ENCODE data around the gene TSPEAR. TPM values are rescaled to one million over a fixed set of nuclear protein-coding genes. Genes with fewer than 3 reads are reported as not detected.

The TSPEAR gene
- total and polyA plus RNA-seq, 9 of the 15 experiments (the other 6 are each of a cell fraction or from before 2014, with no cell fraction given): not detected

GRCh38 chr21:44702973-44703730 lies 8.2 kb downstream of the TSPEAR start:
- FAIRE-seq (no peak), DNase-seq (ENCODE audit: extremely low read depth in 1 of 4, low spot score in 3 of 4) (no peak), ATAC-seq (no peak)
- Histone ChIP-seq H3K9ac (ENCODE audit: insufficient read depth in 1 of 2, low read depth in 2 of 2, low read length in 2 of 2) (no peak overlapping the region), H3K36me3 (ENCODE audit: control insufficient read depth, insufficient read depth, low read length) (no peaks in the 10 kb centered on the region), H3K27me3 (ENCODE audit: control insufficient read depth in 2 of 2, insufficient read depth in 2 of 2, low read length in 2 of 2) (peaks cover 37 to 73% of the 10 kb centered on the region in 2 experiments), H2AFZ (ENCODE audit: low read depth, low read length) (no peak overlapping the region), H3K4me1 (replicated peaks in 1 of 2; ENCODE audit: control insufficient read depth in 2 of 2, insufficient read depth in 2 of 2, low read length in 2 of 2) (peaks cover 0 to 14% of the 10 kb centered on the region in 2 experiments; a peak in 1 of 5 replicates), H3K79me2 (ENCODE audit: control insufficient read depth, insufficient read depth, low read length) (no peaks in the 10 kb centered on the region), H3K4me2 (ENCODE audit: insufficient read depth, low read length) (no peak overlapping the region), H4K20me1 (replicated peaks; ENCODE audit: control insufficient read depth, insufficient read depth, low read length) (no peaks in the 10 kb centered on the region; the same call in 1 of the 2 replicates), H3K4me3 (no peak overlapping the region), H3K9me1 (ENCODE audit: control insufficient read depth, insufficient read depth, low read length) (peaks cover 3% of the 10 kb centered on the region), H3K27ac (ENCODE audit: extremely low read depth, low read depth, low read length) (no peak overlapping the region), H3K9me3 (replicated peaks; ENCODE audit: control insufficient read depth, insufficient read depth, low read depth, low read length) (no peaks in the 10 kb centered on the region)
- ChIA-PET CTCF (ENCODE audit: low intra/inter-chr PET ratio) (no interaction called here), POLR2A (no interaction called here)
- in situ Hi-C loops (cut with MboI) (no loop called here), intact Hi-C loops (cut with micrococcal nuclease) (no loop called here)
- TF ChIP-seq CBFB (CRISPR knock-in tag; IDR thresholded peaks at IDR 0.05): no peak
- TF ChIP-seq CHAMP1 (IDR thresholded peaks at IDR 0.05): no peak
- TF ChIP-seq CXXC5 (CRISPR knock-in tag; IDR thresholded peaks at IDR 0.05): no peak
- no peak for TF ChIP-seq PHB (CRISPR knock-in tag; IDR thresholded peaks at IDR 0.05)
- TF ChIP-seq MIER1 (IDR thresholded peaks at IDR 0.05; ENCODE audit: low read depth): no peak
- no peak for TF ChIP-seq PYGO2 (tag; IDR thresholded peaks at IDR 0.05)
- no peak for TF ChIP-seq ZNF277 (CRISPR knock-in tag; IDR thresholded peaks at IDR 0.05; ENCODE audit: borderline replicate concordance)
- TF ChIP-seq JUND (IDR thresholded peaks at IDR 0.05; ENCODE audit: borderline replicate concordance, low read depth, low read length): no peak
- no peak for TF ChIP-seq JUND (tag; IDR thresholded peaks at IDR 0.05; ENCODE audit: borderline replicate concordance, low read depth, low read length)
- no peak for TF ChIP-seq CEBPZ (IDR thresholded peaks at IDR 0.05; ENCODE audit: borderline replicate concordance, low read depth, low read length)
- no peak for TF ChIP-seq USF1 (CRISPR knock-in tag; IDR thresholded peaks at IDR 0.05)
- BruUV-seq (replicated peaks): no TSS peak
- WGBS (ENCODE audit: insufficient coverage, low coverage, missing lambda C conversion rate): under 1% methylated on average over 16 of the region's 16 CpGs
